GM10266 (cell line): Measurements from ENCODE around the gene PDAP1.
A peak's percentile ranks its signal among the peaks of the same experiment; 100 is the strongest.
"Not testable (repeated sequence)": the region's sequence is repeated elsewhere in the genome, so short reads cannot be mapped to it uniquely, and the experiment has no call there.

ENCODE experiments used
- DNase-seq: peaks from one replicate; pipeline ENCODE4 v3.0.0; 2012; ENCODE audit errors: extremely low spot score
- TF ChIP-seq, protein P1 (sequence below): IDR thresholded peaks from 2 replicates; pipeline ENCODE4 v1.5.1; 2012; ENCODE audit warnings: mild to moderate bottlenecking, low read depth; ENCODE audit not compliant: control insufficient read depth, insufficient read depth; ENCODE audit errors: missing control alignments

The PDAP1 gene

DNA sequence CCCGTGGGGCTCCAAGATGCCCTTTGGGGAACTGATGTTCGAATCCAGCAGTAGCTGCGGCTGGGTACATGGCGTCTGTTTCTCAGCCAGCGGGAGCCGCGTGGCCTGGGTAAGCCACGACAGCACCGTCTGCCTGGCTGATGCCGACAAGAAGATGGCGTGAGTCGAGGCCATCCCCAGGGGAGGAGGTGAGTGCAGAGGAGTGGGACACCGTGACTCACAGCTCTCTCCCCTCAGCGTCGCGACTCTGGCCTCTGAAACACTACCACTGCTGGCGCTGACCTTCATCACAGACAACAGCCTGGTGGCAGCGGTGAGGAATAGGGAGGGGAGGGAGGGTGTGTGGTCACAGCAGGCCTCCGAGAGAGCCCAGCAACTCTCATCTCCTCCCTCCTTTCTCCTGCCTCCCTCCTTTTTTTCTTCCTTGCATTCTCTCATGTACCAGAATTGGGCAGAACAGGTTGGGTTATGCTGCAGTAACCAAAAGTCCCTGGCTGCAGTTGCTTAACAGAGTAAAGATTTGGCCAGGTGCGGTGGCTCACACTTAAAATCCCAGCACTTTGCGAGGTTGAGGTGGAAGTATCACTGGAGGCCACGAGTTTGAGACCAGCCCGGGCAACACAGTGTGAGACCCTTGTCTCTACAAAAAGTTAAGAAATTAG lies 17.3 kb downstream of the PDAP1 start:
- no peak for DNase-seq
- TF ChIP-seq, protein P1, sequence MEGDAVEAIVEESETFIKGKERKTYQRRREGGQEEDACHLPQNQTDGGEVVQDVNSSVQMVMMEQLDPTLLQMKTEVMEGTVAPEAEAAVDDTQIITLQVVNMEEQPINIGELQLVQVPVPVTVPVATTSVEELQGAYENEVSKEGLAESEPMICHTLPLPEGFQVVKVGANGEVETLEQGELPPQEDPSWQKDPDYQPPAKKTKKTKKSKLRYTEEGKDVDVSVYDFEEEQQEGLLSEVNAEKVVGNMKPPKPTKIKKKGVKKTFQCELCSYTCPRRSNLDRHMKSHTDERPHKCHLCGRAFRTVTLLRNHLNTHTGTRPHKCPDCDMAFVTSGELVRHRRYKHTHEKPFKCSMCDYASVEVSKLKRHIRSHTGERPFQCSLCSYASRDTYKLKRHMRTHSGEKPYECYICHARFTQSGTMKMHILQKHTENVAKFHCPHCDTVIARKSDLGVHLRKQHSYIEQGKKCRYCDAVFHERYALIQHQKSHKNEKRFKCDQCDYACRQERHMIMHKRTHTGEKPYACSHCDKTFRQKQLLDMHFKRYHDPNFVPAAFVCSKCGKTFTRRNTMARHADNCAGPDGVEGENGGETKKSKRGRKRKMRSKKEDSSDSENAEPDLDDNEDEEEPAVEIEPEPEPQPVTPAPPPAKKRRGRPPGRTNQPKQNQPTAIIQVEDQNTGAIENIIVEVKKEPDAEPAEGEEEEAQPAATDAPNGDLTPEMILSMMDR, result no peak

- DNase-seq, result no peak
- TF ChIP-seq, protein P1, result no peak
These were observed 18.6 kb downstream of the PDAP1 start for GRCh38 chr7:99389772-99390171.

DNA sequence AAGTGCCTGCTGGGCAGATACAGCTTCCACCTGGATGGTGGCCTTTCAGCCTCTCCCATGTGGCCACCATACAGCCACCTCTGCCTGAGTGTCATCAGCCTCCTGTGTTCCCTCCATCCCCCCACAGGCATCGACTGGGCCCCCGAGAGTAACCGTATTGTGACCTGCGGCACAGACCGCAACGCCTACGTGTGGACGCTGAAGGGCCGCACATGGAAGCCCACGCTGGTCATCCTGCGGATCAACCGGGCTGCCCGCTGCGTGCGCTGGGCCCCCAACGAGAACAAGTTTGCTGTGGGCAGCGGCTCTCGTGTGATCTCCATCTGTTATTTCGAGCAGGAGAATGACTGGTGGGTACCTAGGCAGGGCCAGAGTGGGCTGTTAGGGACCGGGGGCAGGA lies 20.5 kb downstream of the PDAP1 start:
- TF ChIP-seq, protein P1, result no peak
- DNase-seq, result no peak

- not testable (repeated sequence) for DNase-seq
These were observed 21.2 kb downstream of the PDAP1 start for GRCh38 chr7:99387239-99387635.

GRCh38 chr7:99386584-99387238 lies 21.7 kb downstream of the PDAP1 start:
- DNase-seq, result no peak
- TF ChIP-seq, protein P1, result peak; percentile 53

GRCh38 chr7:99385564-99385963 lies 22.8 kb downstream of the PDAP1 start:
- TF ChIP-seq, protein P1, result no peak
- DNase-seq, result no peak

GRCh38 chr7:99384523-99384922 lies 23.9 kb downstream of the PDAP1 start:
- DNase-seq, result no peak
- TF ChIP-seq, protein P1, result no peak
